Colonic mucosa (tissue), 4 donors: Measurements from ENCODE around the gene MOXD1. TPM values are rescaled to one million over a fixed set of nuclear protein-coding genes. Genes with fewer than 3 reads are reported as not detected.
"Not testable (repeated sequence)": the region's sequence is repeated elsewhere in the genome, so short reads cannot be mapped to it uniquely, and the experiment has no call there.

Source experiments
- DNase-seq: peaks from one replicate; pipeline ENCODE4 v3.0.0-alpha.2; 2020
- H3K27ac ChIP-seq: fragments of 200-600 bp; one replicate; pipeline ENCODE4 v1.8.0; 2021
- H3K27me3 ChIP-seq: fragments of 200-600 bp; one replicate; pipeline ENCODE4 v1.8.0; 2021
- H3K36me3 ChIP-seq: fragments of 200-600 bp; one replicate; pipeline ENCODE4 v1.8.0; 2021
- H3K4me1 ChIP-seq: fragments of 200-600 bp; one replicate; pipeline ENCODE4 v1.8.0; 2021; ENCODE audit warnings: mild to moderate bottlenecking
- H3K4me3 ChIP-seq: fragments of 200-600 bp; one replicate; pipeline ENCODE4 v1.8.0; 2021
- H3K9ac ChIP-seq, 2 donors: one replicate each; pipeline ENCODE4 v1.7.0; 2013; ENCODE audit warnings: control low read depth in 2 of 2, low read depth in 2 of 2, low read length in 2 of 2
- H3K9me3 ChIP-seq: fragments of 200-600 bp; one replicate; pipeline ENCODE4 v1.8.0; 2021
- intact Hi-C: fragments of 100-400 bp; cut with DNase I; formaldehyde crosslinking; loops from one replicate; pipeline ENCODE4 v1.14.1; 2022
- total RNA-seq, 2 donors: library from RNA; stranded (reverse); fragmentation: NEBNext Ultra II Directional in 1 of 2; extraction: Animal tissue kit (Norgen Biotek cat#: 25700) in 1 of 2; gene quantifications; one replicate each; pipeline ENCODE4 v1.2.1, GENCODE V29; 2021
- TF ChIP-seq, protein P1 (sequence below): fragments of 200-600 bp; IDR thresholded peaks from one replicate; pipeline ENCODE4 v1.8.0; 2022; ENCODE audit warnings: antibody characterized with exemption, mild to moderate bottlenecking
- donor health status: healthy.
- donor health status: DM: no; HTN: no; CAD: no.
- donor health status: DM: no; HTN: no; CAD: no.

The MOXD1 gene
- total RNA-seq, 2 donors from 2014 or later = 2.3 to 5.6 TPM

DNA sequence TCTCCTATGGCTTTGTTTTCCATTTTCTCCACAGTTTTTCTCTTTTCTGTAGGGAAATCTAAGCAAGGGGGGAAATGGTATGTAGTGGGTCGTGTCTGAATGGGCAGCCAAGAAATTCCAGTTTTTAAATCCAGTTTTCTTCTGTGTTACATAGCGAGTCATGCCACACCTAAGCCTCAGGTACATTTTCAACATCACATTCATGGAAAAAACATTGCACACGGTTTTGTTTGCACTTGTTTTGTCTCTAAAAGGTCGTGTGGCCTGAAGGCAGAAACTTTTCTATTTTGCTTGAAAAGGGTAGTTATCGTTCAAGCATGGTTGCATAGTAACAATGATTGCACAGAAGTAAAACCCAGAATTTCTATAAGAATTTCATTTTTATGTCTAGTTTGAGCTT lies 70.5 kb downstream of the MOXD1 start:
- Histone ChIP-seq H3K27me3 (no peaks in the 10 kb centered on the region), H3K27ac (no peak overlapping the region), H3K4me3 (no peak overlapping the region), H3K4me1 (no peaks in the 10 kb centered on the region), H3K36me3 (no peaks in the 10 kb centered on the region), H3K9ac (no peak overlapping the region), H3K9me3 (no peaks in the 10 kb centered on the region)
- TF ChIP-seq, protein P1, sequence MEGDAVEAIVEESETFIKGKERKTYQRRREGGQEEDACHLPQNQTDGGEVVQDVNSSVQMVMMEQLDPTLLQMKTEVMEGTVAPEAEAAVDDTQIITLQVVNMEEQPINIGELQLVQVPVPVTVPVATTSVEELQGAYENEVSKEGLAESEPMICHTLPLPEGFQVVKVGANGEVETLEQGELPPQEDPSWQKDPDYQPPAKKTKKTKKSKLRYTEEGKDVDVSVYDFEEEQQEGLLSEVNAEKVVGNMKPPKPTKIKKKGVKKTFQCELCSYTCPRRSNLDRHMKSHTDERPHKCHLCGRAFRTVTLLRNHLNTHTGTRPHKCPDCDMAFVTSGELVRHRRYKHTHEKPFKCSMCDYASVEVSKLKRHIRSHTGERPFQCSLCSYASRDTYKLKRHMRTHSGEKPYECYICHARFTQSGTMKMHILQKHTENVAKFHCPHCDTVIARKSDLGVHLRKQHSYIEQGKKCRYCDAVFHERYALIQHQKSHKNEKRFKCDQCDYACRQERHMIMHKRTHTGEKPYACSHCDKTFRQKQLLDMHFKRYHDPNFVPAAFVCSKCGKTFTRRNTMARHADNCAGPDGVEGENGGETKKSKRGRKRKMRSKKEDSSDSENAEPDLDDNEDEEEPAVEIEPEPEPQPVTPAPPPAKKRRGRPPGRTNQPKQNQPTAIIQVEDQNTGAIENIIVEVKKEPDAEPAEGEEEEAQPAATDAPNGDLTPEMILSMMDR = no peak
- intact Hi-C loops = no loop called here
- no peak for DNase-seq

DNA sequence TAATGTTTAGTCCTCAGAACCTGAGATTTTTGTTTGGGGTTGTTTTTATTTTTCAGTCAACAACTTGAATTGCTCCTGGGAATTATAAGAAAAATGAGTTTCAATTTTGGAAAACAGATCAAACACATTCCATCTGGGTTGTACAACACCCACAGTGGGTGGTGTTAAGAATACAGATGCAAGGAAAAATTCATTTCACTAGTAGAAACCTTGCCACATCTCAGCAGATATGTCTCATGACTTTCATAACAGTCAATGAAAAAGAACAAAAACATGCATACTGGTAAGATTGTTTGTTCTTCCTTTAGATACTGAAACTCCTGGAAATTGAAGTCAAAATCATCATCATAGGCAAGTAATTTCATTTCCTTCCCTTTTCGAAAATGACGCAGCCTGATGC lies 78.9 kb downstream of the MOXD1 start:
- intact Hi-C loops = no loop called here
- TF ChIP-seq, protein P1 = no peak
- no peaks in the 10 kb centered on the region for H3K9me3 ChIP-seq
- H3K27me3 ChIP-seq = no peaks in the 10 kb centered on the region
- H3K4me3 ChIP-seq = no peak overlapping the region
- no peaks in the 10 kb centered on the region for H3K4me1 ChIP-seq
- H3K27ac ChIP-seq = no peak overlapping the region
- no peaks in the 10 kb centered on the region for H3K36me3 ChIP-seq
- no peak overlapping the region for H3K9ac ChIP-seq
- DNase-seq = no peak

DNA sequence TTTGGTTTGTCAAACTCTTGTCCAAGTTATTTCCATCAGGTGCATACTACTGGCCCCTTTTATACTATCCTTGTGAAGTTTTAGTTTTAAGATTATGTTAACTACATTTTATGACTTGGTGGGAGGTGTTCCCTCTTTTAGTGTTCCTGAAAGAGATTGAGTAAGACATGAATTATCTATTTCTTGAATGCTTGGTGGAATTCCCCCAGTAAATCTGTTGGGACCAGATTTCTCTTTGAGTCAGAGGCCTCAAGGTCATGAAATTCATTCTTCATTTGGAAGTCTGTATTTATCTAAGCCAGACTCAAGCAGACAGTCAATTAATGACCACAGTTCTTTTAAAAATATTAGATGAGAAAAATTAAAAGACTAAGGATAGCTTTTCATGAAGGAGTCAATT lies 81.3 kb downstream of the MOXD1 start:
- TF ChIP-seq, protein P1 = no peak
- DNase-seq = no peak
- Histone ChIP-seq H3K9me3 (no peaks in the 10 kb centered on the region), H3K27me3 (no peaks in the 10 kb centered on the region), H3K4me1 (no peaks in the 10 kb centered on the region), H3K9ac (no peak overlapping the region), H3K27ac (no peak overlapping the region), H3K36me3 (no peaks in the 10 kb centered on the region), H3K4me3 (no peak overlapping the region)
- intact Hi-C loops = no loop called here

DNA sequence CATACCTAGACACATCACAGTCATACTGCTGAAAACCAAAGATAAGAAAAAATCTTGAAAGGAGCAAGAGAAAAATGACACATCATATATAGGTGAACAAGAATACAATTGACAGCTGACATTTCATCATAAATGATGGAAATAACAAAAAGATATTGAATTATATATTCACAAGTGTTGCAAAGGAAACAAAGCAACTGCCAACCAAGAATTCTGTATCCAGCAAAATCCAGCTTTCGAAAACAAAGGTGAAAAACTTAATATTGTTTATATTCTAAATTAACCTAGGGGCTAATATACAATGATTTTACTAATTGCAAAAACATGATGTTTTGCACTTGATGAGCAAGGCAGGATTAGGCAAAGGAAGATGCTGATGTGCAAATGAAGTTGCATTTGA lies 84.3 kb downstream of the MOXD1 start:
- Histone ChIP-seq H3K27me3 (no peaks in the 10 kb centered on the region), H3K9ac (no peak overlapping the region), H3K9me3 (no peaks in the 10 kb centered on the region), H3K4me1 (no peaks in the 10 kb centered on the region), H3K4me3 (no peak overlapping the region), H3K27ac (no peak overlapping the region), H3K36me3 (no peaks in the 10 kb centered on the region)
- TF ChIP-seq, protein P1 = no peak
- no peak for DNase-seq
- intact Hi-C loops = no loop called here

DNA sequence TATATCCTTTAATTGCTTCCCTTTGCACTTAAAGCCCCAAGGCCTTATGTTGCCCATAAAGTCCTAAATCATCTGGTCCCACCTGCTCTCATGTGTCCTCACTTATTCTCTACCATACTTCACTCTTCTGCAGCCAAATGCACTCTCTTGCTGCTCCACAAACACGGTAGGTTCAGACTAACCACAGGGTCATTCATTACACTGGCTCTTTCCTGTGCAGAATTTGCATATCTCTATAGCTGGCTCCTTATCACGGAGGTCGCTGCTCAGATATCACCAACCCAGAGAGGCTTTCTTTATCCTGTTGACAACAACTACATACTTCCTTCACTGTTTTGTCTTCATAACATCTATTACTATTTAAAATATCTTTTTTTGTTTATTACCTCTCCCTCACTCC lies 86.8 kb downstream of the MOXD1 start:
- no peak overlapping the region for H3K27ac ChIP-seq
- no peak for DNase-seq
- H3K4me3 ChIP-seq = no peak overlapping the region
- no peak overlapping the region for H3K9ac ChIP-seq
- intact Hi-C loops = no loop called here
- H3K9me3 ChIP-seq = no peaks in the 10 kb centered on the region
- no peaks in the 10 kb centered on the region for H3K4me1 ChIP-seq
- H3K27me3 ChIP-seq = no peaks in the 10 kb centered on the region
- H3K36me3 ChIP-seq = no peaks in the 10 kb centered on the region
- TF ChIP-seq, protein P1 = no peak

DNA sequence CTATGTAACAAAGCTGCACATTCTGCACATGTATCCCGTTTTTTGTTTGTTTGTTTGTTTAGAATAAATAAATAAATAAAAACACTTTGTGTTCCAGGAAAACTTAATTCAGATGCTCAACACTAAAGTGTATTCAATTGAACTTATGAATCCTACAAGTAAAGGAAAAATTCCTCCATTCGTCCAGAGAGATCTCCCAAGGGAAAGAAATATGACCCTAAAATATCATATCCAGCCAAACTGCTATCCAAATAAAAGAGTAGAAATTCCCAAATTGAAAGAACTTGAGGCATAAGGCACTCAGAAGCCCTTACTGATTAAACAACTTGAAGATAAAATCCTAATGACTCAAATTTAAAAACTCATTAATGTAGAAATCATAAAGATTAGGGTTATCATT lies 90.4 kb downstream of the MOXD1 start:
- intact Hi-C loops = no loop called here
- Histone ChIP-seq H3K9me3 (no peaks in the 10 kb centered on the region), H3K27ac (no peak overlapping the region), H3K36me3 (no peaks in the 10 kb centered on the region), H3K27me3 (no peaks in the 10 kb centered on the region), H3K4me1 (no peaks in the 10 kb centered on the region), H3K4me3 (no peak overlapping the region), H3K9ac (no peak overlapping the region)
- no peak for DNase-seq
- TF ChIP-seq, protein P1 = no peak

DNA sequence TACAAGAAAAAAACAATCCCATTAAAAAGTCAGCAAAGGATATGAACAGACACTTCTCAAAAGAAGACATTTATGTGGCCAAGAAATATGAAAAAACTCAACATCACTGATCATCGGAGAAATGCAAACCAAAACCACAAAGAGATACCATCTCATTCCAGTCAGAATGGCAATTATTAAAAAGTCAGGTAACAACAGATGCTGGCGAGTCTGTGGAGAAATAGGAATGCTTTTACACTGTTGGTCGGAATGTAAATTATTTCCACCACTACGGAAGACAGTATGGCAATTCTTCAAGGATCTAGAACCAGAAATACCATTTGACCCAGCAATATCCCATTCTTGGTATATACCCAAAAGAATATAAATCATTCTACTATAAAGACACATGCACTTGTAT lies 91.1 kb downstream of the MOXD1 start:
- H3K4me1 ChIP-seq, H3K4me3 ChIP-seq, H3K36me3 ChIP-seq, H3K27ac ChIP-seq, H3K9ac ChIP-seq, DNase-seq, intact Hi-C loops, H3K9me3 ChIP-seq, H3K27me3 ChIP-seq: not testable (repeated sequence)
